ENCODE measurements around the gene CARD14. TPM values are rescaled to one million over a fixed set of nuclear protein-coding genes. Genes with fewer than 3 reads are reported as not detected.

CARD14 gene
- total RNA-seq, 1 experiment from 2014 or later: 0.24 TPM

DNA sequence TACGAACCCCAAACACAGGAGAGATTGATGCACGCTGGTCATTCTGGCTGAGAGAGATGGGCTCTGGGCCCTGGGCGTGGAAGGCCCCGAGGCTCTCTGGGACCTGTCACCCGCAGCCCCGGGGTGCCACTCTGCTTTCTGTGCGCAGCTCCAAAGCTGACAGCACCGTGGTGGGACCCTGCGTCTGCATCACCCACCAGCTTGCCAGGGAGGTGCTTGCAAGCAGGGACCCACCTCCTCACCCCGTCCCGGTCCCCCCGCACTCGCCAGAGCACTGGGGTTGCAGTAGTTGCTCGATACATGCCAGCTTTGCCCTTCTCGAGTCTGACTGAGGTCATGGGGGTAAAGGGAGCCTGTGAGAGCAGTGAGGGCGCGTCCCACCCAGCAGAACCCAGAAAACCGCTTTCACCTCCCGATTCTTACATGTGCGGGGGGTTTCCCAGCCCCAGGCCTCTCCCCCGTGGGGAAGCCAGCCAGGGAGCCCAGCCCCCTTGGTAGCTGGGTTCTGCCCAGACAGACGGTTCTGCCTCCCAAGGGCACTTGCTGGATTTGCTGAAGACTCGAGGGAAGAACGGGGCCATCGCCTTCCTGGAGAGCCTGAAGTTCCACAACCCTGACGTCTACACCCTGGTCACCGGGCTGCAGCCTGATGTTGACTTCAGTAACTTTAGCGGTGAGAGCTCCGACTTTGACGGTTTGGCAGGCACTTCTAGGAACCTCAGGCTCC, 12.5 kb downstream of the CARD14 start:
- H3K4me1 ChIP-seq (ENCODE audit: insufficient read depth, low read length): no peaks in the 10 kb centered on the region
- H2AK5ac ChIP-seq (ENCODE audit: insufficient read length, low read length): no peak overlapping the region
- no peak overlapping the region for H3K56ac ChIP-seq (ENCODE audit: insufficient read length, low read depth, low read length)
- H4K91ac ChIP-seq (ENCODE audit: insufficient read length, low read depth, low read length): no peak overlapping the region
- H3T11ph ChIP-seq (ENCODE audit: low read length): no peak overlapping the region
- H3K4ac ChIP-seq (ENCODE audit: low read depth, low read length): no peak overlapping the region
- no peaks in the 10 kb centered on the region for H3K9me3 Mint-ChIP-seq
- H3K4me1 Mint-ChIP-seq: peaks cover 2 to 7% of the 10 kb centered on the region in 2 experiments; a peak in 2 of 4 replicates
- H3K27me3 Mint-ChIP-seq (ENCODE audit: low read depth): peaks cover 2% of the 10 kb centered on the region
- H4K8ac ChIP-seq (replicated peaks; ENCODE audit: insufficient read length, low read depth, low read length): no peak overlapping the region
- H4K5ac ChIP-seq (ENCODE audit: insufficient read length, low read depth, low read length): no peak overlapping the region
- H3K36me3 Mint-ChIP-seq (ENCODE audit: insufficient read depth in 1 of 3, low read depth in 3 of 3): no peaks in the 10 kb centered on the region
- no peak overlapping the region for H2BK15ac ChIP-seq (ENCODE audit: low read depth, low read length)
- no peaks in the 10 kb centered on the region for H3K9me3 ChIP-seq (ENCODE audit: control insufficient read depth, low read depth, low read length)
- no peak overlapping the region for H2BK120ac ChIP-seq (ENCODE audit: low read depth, low read length, poor library complexity, severe bottlenecking)
- no peak overlapping the region for H3K14ac ChIP-seq (ENCODE audit: insufficient read depth, low read length)
- no peak overlapping the region for H3K9ac ChIP-seq (ENCODE audit: extremely low read depth, insufficient read length, low read length)
- no peak for DNase-seq
- no peak overlapping the region for H3K27ac ChIP-seq (ENCODE audit: insufficient read length, low read depth, low read length)
- H3K23me2 ChIP-seq (ENCODE audit: insufficient read length, low read depth, low read length, poor library complexity, severe bottlenecking): no peaks in the 10 kb centered on the region
- no peaks in the 10 kb centered on the region for H4K20me1 ChIP-seq (ENCODE audit: control insufficient read depth, insufficient read depth, insufficient read length)
- peak overlapping the region in 1 of 3 experiments; percentile 74; a peak in 1 of 7 replicates for H3K27ac Mint-ChIP-seq
- WGBS (ENCODE audit: extremely low coverage, insufficient read length, low lambda C conversion rate): no CpG with 5 or more reads among the region's 30 CpGs
- H3K27me3 ChIP-seq (ENCODE audit: insufficient read depth, low read length): no peaks in the 10 kb centered on the region
- H2BK20ac ChIP-seq (ENCODE audit: low read depth, low read length, poor library complexity, severe bottlenecking): no peak overlapping the region
- H3K79me1 ChIP-seq (ENCODE audit: insufficient read depth, low read depth, low read length, poor library complexity, severe bottlenecking): no peaks in the 10 kb centered on the region
- H3K79me2 ChIP-seq (ENCODE audit: insufficient read depth, low read length): no peaks in the 10 kb centered on the region
- H3K18ac ChIP-seq (ENCODE audit: insufficient read length, low read depth, low read length): no peak overlapping the region
- H2BK5ac ChIP-seq (ENCODE audit: insufficient read length, low read length): no peak overlapping the region
- H3K4me2 ChIP-seq (ENCODE audit: insufficient read depth, insufficient read length, low read length): no peak overlapping the region
- H3K23ac ChIP-seq (ENCODE audit: insufficient read length, low read depth, low read length): no peak overlapping the region
- no peak overlapping the region for H2AFZ ChIP-seq (ENCODE audit: low read length)
- TF ChIP-seq, protein P1, sequence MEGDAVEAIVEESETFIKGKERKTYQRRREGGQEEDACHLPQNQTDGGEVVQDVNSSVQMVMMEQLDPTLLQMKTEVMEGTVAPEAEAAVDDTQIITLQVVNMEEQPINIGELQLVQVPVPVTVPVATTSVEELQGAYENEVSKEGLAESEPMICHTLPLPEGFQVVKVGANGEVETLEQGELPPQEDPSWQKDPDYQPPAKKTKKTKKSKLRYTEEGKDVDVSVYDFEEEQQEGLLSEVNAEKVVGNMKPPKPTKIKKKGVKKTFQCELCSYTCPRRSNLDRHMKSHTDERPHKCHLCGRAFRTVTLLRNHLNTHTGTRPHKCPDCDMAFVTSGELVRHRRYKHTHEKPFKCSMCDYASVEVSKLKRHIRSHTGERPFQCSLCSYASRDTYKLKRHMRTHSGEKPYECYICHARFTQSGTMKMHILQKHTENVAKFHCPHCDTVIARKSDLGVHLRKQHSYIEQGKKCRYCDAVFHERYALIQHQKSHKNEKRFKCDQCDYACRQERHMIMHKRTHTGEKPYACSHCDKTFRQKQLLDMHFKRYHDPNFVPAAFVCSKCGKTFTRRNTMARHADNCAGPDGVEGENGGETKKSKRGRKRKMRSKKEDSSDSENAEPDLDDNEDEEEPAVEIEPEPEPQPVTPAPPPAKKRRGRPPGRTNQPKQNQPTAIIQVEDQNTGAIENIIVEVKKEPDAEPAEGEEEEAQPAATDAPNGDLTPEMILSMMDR (conservative IDR thresholded peaks at IDR 0.05): no peak
- no peak overlapping the region for H3K4me3 Mint-ChIP-seq
- no peak overlapping the region for H2BK12ac ChIP-seq (ENCODE audit: insufficient read length, low read depth, low read length)
